Breast epithelium (tissue), 4 donors: ENCODE measurements around the gene TSSK2. TPM values are rescaled to one million over a fixed set of nuclear protein-coding genes. Genes with fewer than 3 reads are reported as not detected.

Source experiments
- DNase-seq, 2 donors: peaks; one replicate each; pipeline ENCODE4 v3.0.0-alpha.2; 2019; ENCODE audit warnings: low spot score in 2 of 2
- H3K27ac ChIP-seq, 2 donors: fragments of 200-600 bp; sonication (generic) in 1 of 2; one replicate each; pipeline ENCODE4 v1.5.1; 2016 to 2019; ENCODE audit warnings: mild to moderate bottlenecking in 1 of 2
- H3K27me3 ChIP-seq, 2 donors: fragments of 200-600 bp; sonication (generic) in 1 of 2; one replicate each; pipeline versions ENCODE4 v1.5.1 to v1.6.0; 2017 to 2019; ENCODE audit warnings: control low read depth in 1 of 2, mild to moderate bottlenecking in 1 of 2
- H3K36me3 ChIP-seq: fragments of 200-600 bp; one replicate; pipeline ENCODE4 v1.5.1; 2019
- H3K4me1 ChIP-seq, 2 donors: fragments of 200-600 bp; sonication (generic); one replicate each; pipeline ENCODE4 v1.5.1; 2016 to 2019; ENCODE audit warnings: control low read depth in 1 of 2
- H3K4me3 ChIP-seq, 3 donors: fragments of 200-600 bp; sonication (generic); 1 replicate in 2 of 3; 2 replicates in 1 of 3; pipeline ENCODE4 v1.5.1; 2016 to 2019; ENCODE audit warnings: mild to moderate bottlenecking in 3 of 3, moderate library complexity in 2 of 3
- H3K9me3 ChIP-seq, 2 donors: fragments of 200-600 bp; sonication (generic) in 1 of 2; one replicate each; pipeline ENCODE4 v1.5.1; 2016 to 2019; ENCODE audit warnings: control low read depth in 1 of 2
- CTCF ChIP-seq, 3 donors: fragments of 450-650 bp; IDR thresholded peaks; one replicate each; pipeline ENCODE4 v1.5.1; 2016 to 2017; ENCODE audit warnings: antibody characterized with exemption in 3 of 3, mild to moderate bottlenecking in 3 of 3, moderate library complexity in 3 of 3
- POLR2A ChIP-seq: fragments of 450-650 bp; IDR thresholded peaks from one replicate; pipeline ENCODE4 v1.6.1; 2016; ENCODE audit warnings: antibody characterized with exemption, mild to moderate bottlenecking, moderate library complexity
- POLR2AphosphoS5 ChIP-seq, 3 donors: sonication (generic); formaldehyde crosslinking; IDR thresholded peaks; one replicate each; pipeline ENCODE4 v1.6.1; 2017; ENCODE audit warnings: antibody characterized with exemption in 3 of 3
- intact Hi-C: fragments of 100-400 bp; cut with DNase I; formaldehyde crosslinking; loops from one replicate; pipeline ENCODE4 v1.15.1; 2023; ENCODE audit warnings: low total_unique reads
- total RNA-seq, 3 donors: library from RNA; depleted of rRNA; stranded (reverse); fragments of >200 nt; gene quantifications; one replicate each; pipeline ENCODE4 v1.1.0, GENCODE V29; 2016

The TSSK2 gene
- total RNA-seq, 3 donors from 2014 or later: not detected

DNA sequence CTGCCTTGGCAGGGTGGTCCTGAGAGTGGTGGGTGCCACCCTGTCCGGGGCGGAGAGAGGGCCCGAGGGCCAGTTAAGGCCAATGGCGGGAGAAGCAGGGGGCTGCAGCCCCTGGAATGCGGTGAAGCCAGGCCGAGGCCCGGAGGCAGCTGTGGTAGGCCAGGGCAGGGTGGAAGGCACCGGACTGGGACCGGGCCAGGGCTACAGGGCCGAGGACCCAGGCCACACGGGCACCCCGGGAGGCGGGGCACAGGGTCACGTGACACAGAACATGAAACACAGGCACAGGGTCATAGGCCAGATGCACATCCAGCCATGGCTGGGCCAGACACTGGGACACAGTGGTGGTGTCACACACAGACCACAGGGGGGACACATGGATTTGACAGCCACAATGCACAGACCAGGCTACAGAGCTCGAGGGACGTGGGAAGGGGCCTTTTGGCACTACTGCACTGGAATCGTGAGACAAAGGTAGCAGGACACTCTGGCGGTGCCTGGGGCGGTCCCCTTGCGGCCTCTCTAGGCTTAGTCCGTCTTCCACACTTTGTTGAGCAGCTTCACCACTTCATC lies 44.6 kb downstream of the TSSK2 start:
- H3K36me3 ChIP-seq: no peaks in the 10 kb centered on the region
- H3K4me3 ChIP-seq: no peak overlapping the region
- DNase-seq: no peak
- intact Hi-C loops: loop anchor here (5.0 kb wide), 1 partner anchor 1268 kb away; no protein-coding TSS in a partner anchor
- no peaks in the 10 kb centered on the region for H3K9me3 ChIP-seq
- peaks cover 12 to 40% of the 10 kb centered on the region in 2 donors for H3K4me1 ChIP-seq
- no peaks in the 10 kb centered on the region for H3K27me3 ChIP-seq
- no peak for TF ChIP-seq POLR2AphosphoS5 (IDR thresholded peaks at IDR 0.05)
- no peak for TF ChIP-seq CTCF (IDR thresholded peaks at IDR 0.05)
- TF ChIP-seq POLR2A: no peak
- peak overlapping the region in 1 of 2 donors; percentile 15 for H3K27ac ChIP-seq

GRCh38 chr22:19176175-19176643 lies 45.1 kb downstream of the TSSK2 start:
- H3K4me3 ChIP-seq: no peak overlapping the region
- H3K27ac ChIP-seq: peak overlapping the region in 1 of 2 donors; percentile 15
- H3K9me3 ChIP-seq: no peaks in the 10 kb centered on the region
- no peaks in the 10 kb centered on the region for H3K27me3 ChIP-seq
- H3K36me3 ChIP-seq: no peaks in the 10 kb centered on the region
- no peak for TF ChIP-seq CTCF (IDR thresholded peaks at IDR 0.05)
- no peak for TF ChIP-seq POLR2A
- no peak for TF ChIP-seq POLR2AphosphoS5 (IDR thresholded peaks at IDR 0.05)
- intact Hi-C loops: loop anchor here (5.0 kb wide), 1 partner anchor 1269 kb away; no protein-coding TSS in a partner anchor
- peaks cover 12 to 40% of the 10 kb centered on the region in 2 donors for H3K4me1 ChIP-seq
- no peak for DNase-seq

- H3K27me3 ChIP-seq: no peaks in the 10 kb centered on the region
- no peak for DNase-seq
- peak overlapping the region in 1 of 3 donors; percentile 78 for H3K4me3 ChIP-seq
- TF ChIP-seq POLR2AphosphoS5 (IDR thresholded peaks at IDR 0.05): no peak
- no peak for TF ChIP-seq CTCF (IDR thresholded peaks at IDR 0.05)
- no peak for TF ChIP-seq POLR2A
- no peaks in the 10 kb centered on the region for H3K36me3 ChIP-seq
- H3K27ac ChIP-seq: no peak overlapping the region
- no peaks in the 10 kb centered on the region for H3K9me3 ChIP-seq
- H3K4me1 ChIP-seq: peaks cover 12 to 40% of the 10 kb centered on the region in 2 donors
- intact Hi-C loops: loop anchor here (5.0 kb wide), 1 partner anchor 1269 kb away; no protein-coding TSS in a partner anchor
Observed at GRCh38 chr22:19176732-19177131, 45.6 kb downstream of the TSSK2 start.

DNA sequence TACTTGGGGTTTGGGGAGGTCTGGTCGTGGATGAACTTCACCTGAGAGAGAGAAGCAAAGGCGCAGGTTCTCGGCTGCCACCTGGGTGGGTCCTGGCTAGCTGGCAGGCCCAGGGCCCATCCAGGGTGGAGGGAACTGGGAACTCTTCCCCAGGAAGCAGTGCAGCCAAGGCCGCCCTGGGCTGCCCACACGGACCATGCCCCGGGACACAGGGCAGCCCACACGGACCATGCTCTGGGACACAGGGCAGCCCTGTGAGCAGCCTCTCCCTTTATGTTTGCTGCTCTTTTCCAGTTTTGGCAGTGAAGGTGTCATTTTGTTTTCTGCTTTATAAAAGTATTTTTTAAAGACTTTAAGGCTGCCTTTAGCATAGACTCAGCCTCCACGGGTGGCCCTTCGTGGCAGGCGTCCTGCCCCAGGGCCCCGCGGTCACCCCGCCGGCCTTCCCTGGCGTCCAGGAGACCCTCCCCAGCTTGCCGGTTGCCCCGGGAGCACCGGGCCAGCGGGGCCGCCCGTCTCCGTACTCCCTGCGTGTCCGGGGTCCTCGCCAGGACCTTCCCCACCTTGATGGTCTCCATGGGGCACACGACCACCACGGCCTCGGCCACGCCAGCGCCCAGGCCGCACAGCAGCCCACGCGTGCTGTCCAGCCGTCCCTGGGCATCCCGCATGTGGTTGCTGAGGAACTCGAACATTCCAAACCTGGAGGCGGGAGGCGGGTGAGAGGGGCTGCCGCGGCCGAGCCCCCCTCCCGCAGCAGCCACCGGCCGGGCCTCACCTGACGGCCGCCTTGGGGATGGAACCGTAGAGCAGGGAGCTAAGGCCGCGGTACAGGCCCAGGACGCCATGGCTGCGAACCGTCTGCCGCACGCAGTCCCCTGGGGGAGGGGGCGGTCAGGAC lies 46.3 kb downstream of the TSSK2 start:
- no peak for DNase-seq
- H3K27me3 ChIP-seq: no peaks in the 10 kb centered on the region
- H3K36me3 ChIP-seq: no peaks in the 10 kb centered on the region
- H3K27ac ChIP-seq: peak overlapping the region; percentile 91 to 98
- TF ChIP-seq POLR2A (no peak), CTCF (IDR thresholded peaks at IDR 0.05) (no peak), POLR2AphosphoS5 (IDR thresholded peaks at IDR 0.05) (no peak)
- no peaks in the 10 kb centered on the region for H3K9me3 ChIP-seq
- H3K4me3 ChIP-seq: peak overlapping the region; percentile 78 to 86 (median 85)
- peaks cover 12 to 38% of the 10 kb centered on the region in 2 donors for H3K4me1 ChIP-seq
- intact Hi-C loops: loop anchor here (5.0 kb wide), 1 partner anchor 1270 kb away; no protein-coding TSS in a partner anchor
